ENCODE data around the gene NRBP1.

NRBP1 gene

GRCh38 chr2:27390822-27391679 lies 37.4 kb upstream of the NRBP1 start:
- no peak overlapping the region for H3K27ac ChIP-seq
- TF ChIP-seq CTCF (IDR thresholded peaks at IDR 0.05), result no peak
- no peak for TF ChIP-seq ZFX (IDR thresholded peaks at IDR 0.05; ENCODE audit: borderline replicate concordance)

- H3K27ac ChIP-seq, result no peak overlapping the region
- TF ChIP-seq ZFX (IDR thresholded peaks at IDR 0.05; ENCODE audit: borderline replicate concordance) (no peak), CTCF (IDR thresholded peaks at IDR 0.05) (no peak)
These were observed 35.2 kb upstream of the NRBP1 start for GRCh38 chr2:27393225-27393624.

DNA sequence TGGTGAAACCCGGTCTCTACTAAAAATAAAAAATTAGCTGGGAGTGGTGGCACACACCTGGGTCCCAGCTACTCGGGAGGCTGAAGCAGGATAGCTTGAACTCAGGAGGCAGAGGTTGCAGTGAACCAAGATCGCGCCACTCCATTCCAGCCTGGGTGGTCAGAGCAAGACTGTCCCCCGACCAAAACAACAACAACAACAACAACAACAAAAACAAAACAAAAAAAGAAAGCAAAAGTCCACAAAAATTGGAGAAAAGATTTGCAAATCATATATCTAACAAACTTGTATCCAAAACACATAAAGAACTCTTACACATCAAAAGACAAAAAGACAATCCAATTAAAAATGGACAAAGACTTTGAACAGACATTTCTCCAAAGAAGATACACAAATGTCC lies 29.5 kb upstream of the NRBP1 start:
- no peak for TF ChIP-seq CTCF (IDR thresholded peaks at IDR 0.05)
- TF ChIP-seq ZFX (IDR thresholded peaks at IDR 0.05; ENCODE audit: borderline replicate concordance), result no peak
- H3K27ac ChIP-seq, result no peak overlapping the region

- TF ChIP-seq ZFX (IDR thresholded peaks at IDR 0.05; ENCODE audit: borderline replicate concordance), result no peak
- TF ChIP-seq CTCF (IDR thresholded peaks at IDR 0.05), result no peak
- no peak overlapping the region for H3K27ac ChIP-seq
These were observed 27.9 kb upstream of the NRBP1 start for GRCh38 chr2:27400348-27401135.

GRCh38 chr2:27407798-27408491 lies 20.5 kb upstream of the NRBP1 start:
- peak overlapping the region; percentile 89 for H3K27ac ChIP-seq
- TF ChIP-seq CTCF (IDR thresholded peaks at IDR 0.05) (peak; percentile 76), ZFX (IDR thresholded peaks at IDR 0.05; ENCODE audit: borderline replicate concordance) (no peak)

GRCh38 chr2:27408601-27409320 lies 19.7 kb upstream of the NRBP1 start:
- peak overlapping the region; percentile 89 for H3K27ac ChIP-seq
- no peak for TF ChIP-seq ZFX (IDR thresholded peaks at IDR 0.05; ENCODE audit: borderline replicate concordance)
- no peak for TF ChIP-seq CTCF (IDR thresholded peaks at IDR 0.05)

Measured in 22Rv1 (cell line).